Head of caudate nucleus (tissue), 42 donors: ENCODE results near the gene LSM3.

ENCODE experiments used
- DNase-seq, 42 donors: peaks; one replicate each; pipeline versions ENCODE4 v3.0.0 to v3.0.0-alpha.2; 2020 to 2021; ENCODE audit warnings: mixed read lengths in 7 of 42
- intact Hi-C: fragments of 100-400 bp; cut with DNase I; formaldehyde crosslinking; loops from one replicate; pipeline ENCODE4 v1.15.0; 2022

The LSM3 gene

DNA sequence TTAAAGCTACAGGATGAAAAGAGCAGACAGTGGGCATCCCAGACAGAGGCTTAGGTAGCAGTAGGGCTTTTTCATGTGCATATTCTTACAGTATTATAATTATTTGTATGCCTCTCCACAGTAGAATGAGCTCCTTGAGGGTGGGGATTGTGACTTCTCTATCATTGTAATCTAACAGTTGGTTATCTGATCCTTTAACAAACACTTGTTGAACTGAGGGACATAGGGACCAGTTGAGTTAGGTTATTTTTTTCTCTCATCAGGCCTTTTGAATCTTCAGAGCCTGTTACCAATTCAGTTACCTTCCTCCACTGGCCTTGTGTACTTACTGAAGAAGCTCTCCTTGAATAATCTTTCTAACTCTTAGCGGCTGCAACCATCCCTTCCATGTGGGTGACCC is 1.2 kb downstream of the LSM3 start:
- no peak for DNase-seq
- intact Hi-C loops = loop anchor here (2.0 kb wide), 1 partner anchor 53 kb away; no protein-coding TSS in a partner anchor

DNA sequence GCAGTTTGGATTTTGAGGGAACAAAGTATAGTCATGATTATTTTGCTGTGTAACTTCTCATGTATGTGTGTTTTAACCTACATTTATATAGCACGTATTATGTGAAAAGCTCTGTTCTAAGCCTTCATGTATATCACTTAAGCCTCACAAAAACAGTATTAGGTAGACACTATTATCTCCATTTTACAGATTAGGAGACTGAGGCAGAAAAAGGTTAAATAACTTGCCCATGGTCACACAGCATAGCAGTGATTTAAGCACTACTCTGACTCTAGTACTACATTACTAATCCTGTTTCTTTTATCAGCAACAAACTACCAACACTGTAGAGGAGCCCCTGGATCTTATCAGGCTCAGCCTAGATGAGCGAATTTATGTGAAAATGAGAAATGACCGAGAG is 2.6 kb downstream of the LSM3 start:
- intact Hi-C loops = no loop called here
- DNase-seq = no peak

DNA sequence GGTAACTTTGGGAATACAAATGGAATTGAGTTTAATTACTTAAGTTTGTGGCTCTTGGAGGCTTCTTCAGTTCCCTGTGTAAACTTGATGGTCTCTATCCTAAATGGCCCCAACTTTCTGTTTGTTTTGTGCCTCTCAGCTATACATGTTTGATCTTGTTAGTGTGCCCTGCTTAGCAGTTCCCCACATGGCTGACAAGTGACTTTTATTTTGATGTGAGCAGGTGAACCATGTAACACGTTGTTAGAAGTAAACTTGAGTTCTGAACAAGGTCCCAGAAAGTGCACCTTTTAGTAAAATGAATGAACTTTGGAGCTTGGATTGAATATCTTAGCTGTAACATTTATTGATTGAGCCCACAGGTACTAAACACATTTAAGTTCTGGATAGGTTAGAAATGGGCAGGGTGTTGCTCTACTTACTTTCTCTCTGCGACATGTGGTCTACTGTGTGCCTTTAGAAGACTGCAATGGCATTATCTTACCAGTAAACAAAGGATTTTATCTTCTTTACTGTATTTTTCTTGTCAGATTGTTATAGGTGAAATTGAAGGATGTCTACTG is 4.5 kb downstream of the LSM3 start:
- intact Hi-C loops = no loop called here
- no peak for DNase-seq

DNA sequence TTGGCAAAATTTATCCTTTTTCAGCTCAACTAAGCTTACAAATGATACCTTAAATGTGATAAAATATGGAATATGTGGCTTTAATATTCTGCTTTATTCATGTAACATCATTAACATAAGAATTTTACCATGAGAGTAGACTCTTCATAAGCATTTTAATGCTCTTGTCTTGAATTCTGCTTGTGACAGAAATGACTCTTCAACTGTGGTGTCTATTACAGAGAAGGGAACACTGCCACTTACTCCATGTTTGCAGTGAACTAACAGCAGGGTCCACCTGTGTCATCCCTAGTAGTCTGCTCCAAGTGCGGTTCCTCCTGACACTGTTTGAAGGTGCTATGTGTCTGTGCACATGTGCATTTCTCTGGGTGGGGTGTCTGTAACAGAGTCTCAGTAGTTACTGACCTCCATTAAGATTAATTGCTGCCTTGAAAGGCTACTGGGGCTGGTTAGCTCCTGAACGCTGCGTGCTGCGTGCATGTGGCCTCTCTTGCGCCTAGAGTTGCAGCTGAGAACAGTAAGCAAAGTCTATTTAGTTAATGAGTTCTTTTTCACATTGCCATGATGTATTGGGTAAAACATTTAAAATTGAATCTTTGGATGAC is 8.3 kb downstream of the LSM3 start:
- DNase-seq = no peak
- intact Hi-C loops = no loop called here

DNA sequence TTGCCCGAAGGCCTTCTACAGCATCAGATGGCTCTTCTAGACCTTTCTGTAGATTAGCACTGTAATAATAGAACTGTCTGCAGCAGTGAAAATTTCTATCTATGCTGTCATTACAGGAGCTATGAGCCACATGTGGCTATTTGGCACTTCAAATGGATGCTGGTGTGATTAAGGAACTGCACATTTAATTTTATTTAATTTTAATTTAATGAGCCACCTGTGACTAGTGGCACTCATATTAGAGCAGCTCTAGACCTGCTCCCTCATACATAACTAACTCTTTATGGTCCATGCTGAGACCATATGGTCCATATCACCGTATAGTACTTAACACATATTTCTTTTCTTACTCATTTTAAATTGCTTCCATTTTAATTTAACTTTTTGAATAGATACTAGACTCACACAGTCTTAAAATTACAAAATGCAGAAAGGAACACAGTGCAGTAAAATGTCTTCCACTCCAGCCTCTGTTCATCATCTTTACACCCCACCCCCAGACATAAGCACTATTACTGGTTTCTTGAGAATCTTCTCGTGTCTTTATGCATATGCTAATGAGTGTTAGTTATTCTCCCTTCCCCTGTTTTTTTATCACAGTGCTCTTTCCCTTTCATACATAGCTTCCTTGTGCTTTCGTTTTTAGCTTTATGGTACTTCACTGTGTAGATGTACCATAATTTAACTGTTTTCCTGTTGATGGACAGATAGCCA is 9.6 kb downstream of the LSM3 start:
- intact Hi-C loops = no loop called here
- no peak for DNase-seq

DNA sequence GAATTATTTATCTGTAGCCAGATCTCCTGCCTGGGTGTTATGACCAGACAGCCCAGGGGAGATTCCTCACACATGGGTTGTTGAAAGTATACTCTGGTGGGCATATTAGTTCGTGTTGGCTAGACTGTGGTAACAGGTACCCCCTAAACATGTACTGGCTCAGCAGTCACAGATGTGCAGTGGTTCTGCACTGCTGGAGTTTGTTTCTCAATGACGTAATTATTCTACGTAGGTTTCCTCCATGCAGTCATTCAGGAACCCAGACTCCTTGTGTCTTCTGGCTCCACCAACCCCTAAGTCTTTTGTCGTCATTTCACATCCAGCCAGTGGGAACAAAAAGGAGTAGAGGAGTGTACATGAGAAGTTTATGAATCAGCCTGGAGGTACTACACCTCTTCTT is 16.2 kb downstream of the LSM3 start:
- intact Hi-C loops = no loop called here

DNA sequence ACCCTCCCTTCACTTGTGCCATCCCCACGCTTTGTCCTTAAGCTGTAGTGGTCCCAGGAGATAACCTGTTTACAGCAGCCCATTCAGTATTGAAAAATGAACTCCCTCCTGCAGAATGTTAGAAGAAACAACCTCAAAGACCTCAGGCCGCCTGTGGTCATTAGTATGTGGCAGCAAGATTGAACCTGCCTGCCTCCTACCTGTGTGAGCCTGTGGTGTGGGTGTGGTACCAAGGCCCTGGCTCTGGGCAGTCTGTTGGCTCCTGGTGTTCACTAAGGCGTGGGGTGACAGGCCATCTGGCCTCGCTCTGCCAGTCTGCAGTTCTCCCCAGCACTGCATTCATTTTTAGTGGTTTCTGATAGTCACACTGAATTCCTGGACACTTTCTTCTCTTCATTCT is 21.0 kb downstream of the LSM3 start:
- intact Hi-C loops = loop anchor here (5.0 kb wide), 1 partner anchor 273 kb away; no protein-coding TSS in a partner anchor
- no peak for DNase-seq

More for the DNA sequence above, 16.2 kb downstream of the LSM3 start:
- DNase-seq = no peak

DNA sequence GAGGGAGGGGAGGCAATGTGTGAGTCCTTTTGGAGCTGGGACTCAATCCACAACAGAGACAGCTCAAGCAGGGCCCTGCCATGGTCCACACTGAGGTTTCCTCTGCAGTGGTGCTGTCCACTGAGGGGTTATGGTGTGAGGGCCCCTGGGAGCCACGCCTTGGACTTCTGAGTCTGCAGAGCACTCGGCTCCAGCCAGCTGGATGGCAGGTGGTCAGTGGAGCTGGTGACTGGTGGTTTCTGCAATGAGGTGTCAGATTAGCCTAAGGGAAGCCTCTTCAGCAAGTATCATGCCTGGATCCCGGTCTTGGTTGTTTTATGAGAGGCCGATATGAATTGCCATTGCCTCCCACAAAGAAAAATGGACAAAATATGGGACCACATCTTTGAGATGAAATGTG is 21.7 kb downstream of the LSM3 start:
- no peak for DNase-seq
- intact Hi-C loops = loop anchor here (5.0 kb wide), 1 partner anchor 272 kb away; no protein-coding TSS in a partner anchor

DNA sequence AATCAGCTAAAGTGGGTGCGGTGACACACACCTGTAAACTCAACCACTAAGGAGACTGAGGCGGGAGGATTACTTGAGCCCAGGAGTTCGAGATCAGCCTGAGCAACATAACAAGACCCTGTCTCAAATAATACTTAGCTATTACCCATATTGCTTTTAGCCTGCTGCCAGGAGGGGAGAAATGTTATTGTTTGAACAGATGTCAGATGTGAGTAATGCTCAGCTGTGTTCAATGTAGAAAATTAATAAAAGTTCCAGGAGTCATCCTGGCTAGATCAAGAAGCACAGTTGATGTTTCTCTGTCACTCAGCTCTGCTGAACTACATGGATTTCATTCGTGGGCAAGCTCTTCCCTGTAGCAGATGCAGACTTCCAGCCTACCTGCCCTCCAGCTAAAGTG is 22.2 kb downstream of the LSM3 start:
- intact Hi-C loops = loop anchor here (5.0 kb wide), 1 partner anchor 271 kb away; no protein-coding TSS in a partner anchor
- DNase-seq = no peak

DNA sequence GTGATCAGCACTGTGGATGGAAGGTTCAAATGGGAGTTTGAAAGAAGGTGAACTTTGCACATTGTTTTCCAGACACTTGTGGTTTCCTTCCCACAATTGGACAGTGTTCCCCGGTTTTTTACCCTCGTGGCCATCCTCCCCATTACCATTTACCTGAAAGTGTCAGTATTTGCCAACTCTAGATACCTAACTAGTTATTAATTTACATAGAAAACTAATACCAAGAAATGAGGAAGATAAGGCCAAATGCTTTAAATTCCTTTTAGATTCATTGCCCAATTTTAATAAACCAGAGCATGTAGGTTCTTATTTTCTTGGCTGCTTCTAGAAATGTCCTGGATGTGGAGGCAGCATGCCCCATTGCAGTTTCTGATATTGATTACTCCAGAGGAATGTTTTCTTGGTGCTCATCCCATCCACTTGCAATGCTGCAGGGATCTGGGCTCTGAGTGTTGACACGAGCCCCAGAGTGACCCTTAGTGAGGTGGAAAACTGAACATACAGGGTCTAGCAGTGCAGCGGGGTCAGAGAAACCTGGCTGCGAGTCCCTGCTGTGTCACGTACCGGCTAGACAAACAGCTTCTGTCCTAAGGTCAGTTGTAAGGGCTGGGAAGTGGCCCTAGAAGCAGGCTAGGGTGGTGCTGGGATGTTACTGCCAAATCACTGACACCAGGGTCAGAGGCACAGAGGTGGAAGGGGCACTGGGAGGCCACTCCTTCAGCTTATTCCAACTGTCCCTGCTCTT is 23.5 kb downstream of the LSM3 start:
- DNase-seq = no peak
- intact Hi-C loops = loop anchor here (5.0 kb wide), 1 partner anchor 270 kb away; no protein-coding TSS in a partner anchor

DNA sequence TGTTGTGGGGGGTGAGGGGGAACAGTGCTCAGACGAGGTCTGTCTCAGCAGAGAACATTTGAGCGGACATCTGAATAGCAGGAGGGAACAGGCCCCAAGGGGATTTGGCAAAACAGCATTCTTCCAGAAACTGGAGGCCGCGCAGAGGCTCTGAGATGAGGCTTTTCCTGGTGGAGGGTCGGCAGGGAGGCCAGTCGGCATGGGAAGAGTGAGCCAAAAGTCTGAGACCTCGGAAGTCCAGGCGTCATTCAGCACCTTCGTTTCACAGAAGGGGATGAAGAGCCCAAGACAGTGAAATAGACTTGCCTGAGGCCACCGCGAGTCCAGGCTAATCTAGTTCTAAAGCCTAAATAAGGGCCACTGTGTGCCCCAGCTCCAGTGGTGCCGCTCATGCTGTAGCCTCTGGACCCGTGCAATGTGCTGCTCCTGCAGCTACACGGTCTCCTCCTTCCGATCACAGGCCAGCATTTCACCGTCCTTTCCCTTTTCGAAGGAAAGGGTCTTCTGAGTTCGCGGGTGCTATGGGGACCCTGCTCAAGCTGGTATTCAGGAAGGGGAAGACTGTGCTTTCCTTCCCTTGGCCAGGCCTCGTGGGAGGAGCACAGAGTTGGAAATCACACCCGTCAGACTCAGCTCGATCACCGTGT is 24.4 kb downstream of the LSM3 start:
- DNase-seq = no peak
- intact Hi-C loops = loop anchor here (5.0 kb wide), 1 partner anchor 269 kb away; no protein-coding TSS in a partner anchor

DNA sequence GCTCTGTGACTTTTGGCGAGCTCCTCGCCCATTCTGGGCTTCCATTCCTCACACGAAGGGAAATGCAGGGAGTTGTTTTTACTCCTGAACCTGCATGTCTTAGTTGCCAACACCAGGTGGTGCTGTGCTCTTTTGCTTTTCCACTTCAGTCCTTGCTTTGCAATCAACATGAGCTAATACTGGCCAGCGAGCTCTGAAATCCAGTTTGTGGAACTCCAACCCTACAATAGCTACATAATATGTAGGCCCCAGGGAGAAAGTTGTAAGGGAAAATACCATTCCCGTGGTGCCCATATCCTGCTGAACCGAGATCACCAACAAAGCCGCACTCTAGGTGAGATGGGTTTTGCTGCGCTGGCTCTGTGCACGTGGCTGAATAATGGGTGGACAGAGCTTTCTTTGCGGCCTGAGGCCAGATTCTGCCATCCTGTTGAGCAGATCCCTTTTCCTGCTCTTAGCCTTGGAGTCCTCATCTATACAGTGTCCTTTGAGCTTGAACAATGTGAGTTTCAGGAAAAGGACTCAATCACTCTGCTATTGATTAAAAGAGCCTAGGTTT is 25.0 kb downstream of the LSM3 start:
- intact Hi-C loops = loop anchor here (5.0 kb wide), 1 partner anchor 269 kb away; no protein-coding TSS in a partner anchor
- DNase-seq = peak; percentile 36 to 90 (median 78)

DNA sequence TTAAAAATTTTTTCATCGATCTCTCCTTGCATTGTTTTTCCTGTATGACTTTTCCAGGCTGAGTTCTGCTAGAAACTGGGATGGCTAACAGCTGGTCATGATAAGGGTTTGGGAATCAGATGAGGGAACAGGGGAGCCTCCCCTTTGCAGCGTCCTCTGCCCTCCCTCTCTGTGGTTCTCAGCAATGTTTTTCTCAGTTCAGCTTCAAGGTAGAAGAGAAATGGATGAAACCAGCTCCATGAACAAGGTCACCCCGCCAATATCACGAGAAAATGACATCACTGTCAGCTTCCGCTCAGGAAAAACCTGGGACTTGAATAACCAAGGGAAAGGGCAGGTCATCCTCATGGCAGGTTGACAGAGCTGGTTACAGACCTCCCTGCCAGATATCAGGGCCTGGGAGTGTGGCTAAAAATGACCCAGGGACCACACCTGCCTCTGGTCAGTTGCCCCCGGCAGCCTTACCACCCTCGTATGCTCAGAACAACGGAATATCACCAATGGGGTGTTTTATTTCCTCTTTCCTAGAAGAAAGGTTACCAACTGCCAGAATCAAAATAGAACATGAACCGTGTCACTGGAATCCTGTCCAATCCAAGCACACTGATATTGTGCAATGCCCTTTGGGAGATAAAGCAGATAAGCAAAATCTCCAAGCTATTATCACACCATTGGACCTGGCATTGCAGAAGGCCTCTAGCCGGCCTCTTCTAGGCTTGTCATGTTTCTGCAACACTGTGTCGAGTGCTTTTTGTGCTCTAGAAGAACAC is 26.1 kb downstream of the LSM3 start:
- intact Hi-C loops = loop anchor here (5.0 kb wide), 2 partner anchors 48 to 268 kb away; no protein-coding TSS in a partner anchor
- DNase-seq = no peak

DNA sequence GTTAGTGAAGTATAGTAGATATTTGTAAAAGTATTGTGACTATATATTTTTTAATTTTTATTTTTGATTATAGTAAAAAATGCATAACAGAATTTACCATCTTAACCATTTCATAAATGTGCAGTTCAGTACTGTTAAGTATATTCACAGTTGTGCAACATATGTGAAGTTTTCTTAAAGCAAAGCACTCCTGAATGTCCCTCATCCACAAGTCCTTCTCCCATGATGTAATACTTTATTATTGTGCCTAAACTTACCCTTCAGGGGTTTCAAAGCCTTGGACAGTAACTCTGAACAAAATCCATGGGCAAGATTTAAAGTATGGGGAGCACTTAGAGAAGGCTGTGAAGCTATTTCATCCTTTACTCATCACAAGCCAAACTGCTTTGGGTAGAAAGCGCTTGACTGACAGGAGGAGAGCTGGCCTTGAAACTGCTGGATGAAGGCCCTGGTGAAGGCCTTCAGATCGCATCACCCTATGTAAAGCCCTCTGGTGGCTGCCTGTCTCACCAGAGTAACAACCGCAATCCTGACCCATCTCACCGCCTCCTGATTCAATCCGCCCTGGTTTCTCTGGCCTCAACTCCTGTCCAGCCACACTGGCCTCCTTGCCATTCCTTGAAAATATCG is 28.0 kb downstream of the LSM3 start:
- intact Hi-C loops = loop anchor here (5.0 kb wide), 1 partner anchor 46 kb away; no protein-coding TSS in a partner anchor
- DNase-seq = no peak

DNA sequence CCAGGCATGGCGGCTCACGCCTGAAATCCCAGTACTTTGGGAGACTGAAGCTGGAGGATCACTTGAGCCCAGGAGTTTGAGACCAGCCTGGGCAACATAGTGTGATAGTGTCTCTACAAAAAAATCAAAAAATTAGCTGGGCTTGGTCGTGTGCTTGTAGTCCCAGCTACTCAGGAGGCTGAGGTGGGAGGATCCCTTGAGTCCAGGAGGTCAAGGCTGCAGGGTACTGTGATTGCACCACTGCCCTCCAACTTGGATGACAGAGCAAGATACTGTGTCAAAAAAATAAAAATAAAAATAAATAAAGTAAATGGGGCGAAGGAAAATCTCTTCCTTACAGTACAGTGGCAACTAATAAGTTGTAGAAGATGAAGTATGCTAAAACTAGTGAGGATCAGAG is 29.6 kb downstream of the LSM3 start:
- no peak for DNase-seq
- intact Hi-C loops = loop anchor here (5.0 kb wide), 1 partner anchor 44 kb away; no protein-coding TSS in a partner anchor

DNA sequence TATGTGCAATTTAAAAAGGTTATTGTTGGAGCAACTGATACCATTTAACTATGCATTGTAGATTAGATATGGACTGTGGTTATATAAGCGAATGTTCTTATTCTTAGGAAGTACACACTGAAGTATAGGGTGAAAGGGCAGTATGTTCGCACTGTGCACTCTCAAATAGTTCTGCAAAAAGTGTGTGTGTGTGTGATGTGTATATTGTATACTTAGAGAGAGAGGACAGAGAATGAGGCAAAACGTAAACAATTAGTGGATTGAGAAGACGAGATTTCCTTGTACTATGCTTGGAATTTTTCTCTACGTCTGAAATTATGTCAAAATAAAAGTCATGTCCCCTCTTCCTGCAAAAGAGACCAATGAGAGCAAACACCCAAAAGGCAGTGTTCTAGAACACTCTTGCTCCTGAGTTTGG is 30.4 kb downstream of the LSM3 start:
- intact Hi-C loops = loop anchor here (5.0 kb wide), 1 partner anchor 43 kb away; no protein-coding TSS in a partner anchor
- no peak for DNase-seq

DNA sequence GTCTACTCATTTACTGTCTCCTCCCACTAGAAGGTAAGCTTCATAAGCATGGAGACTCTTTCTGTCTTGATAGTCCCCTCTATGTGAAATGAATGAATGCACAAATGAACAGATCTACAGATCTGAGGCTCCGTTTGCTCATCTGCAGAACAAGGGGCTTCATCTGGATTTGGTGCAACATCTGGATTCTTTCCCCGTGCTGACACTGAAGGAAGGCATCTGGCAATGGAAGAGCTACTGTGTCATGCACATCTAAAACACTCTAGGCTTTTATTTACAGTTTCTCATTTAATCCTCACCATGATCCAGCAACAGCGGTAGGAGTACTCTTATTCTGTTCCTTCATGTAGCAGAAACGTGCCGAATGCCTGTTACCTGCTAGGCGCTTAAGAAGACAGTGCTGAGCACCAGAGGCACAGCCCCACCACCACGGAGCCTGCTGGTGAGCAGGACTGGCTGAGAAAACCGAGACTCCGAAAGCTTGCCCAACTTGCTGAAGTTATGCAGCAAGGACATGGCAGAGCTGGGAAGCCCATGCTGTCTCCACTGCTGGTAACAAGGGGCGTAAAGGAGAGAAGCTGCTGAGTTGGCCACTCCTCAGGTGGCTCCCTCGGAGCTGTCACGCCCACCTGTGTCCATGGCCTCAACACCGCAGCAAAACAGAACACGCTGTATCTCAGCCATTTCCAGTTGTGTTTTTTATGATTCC is 31.1 kb downstream of the LSM3 start:
- DNase-seq = no peak
- intact Hi-C loops = loop anchor here (5.0 kb wide), 1 partner anchor 43 kb away; no protein-coding TSS in a partner anchor
